OCI-LY3 (cell line): ENCODE measurements around the gene C19orf12.

Experiments used
- H2AFZ ChIP-seq: fragments of 200-600, 300-600 bp; shearing (Covaris generic); 2 replicates; pipeline ENCODE4 v1.6.0; 2014; ENCODE audit warnings: antibody characterized with exemption, low read depth, low read length
- H3K27ac ChIP-seq: fragments of 200-600, 300-600 bp; sonication (generic); 2 replicates; pipeline ENCODE4 v1.5.1; 2014; ENCODE audit warnings: mild to moderate bottlenecking, low read length, moderate library complexity, mixed read lengths
- H3K27me3 ChIP-seq: fragments of 200-600, 300-600 bp; sonication (generic); 2 replicates; pipeline ENCODE4 v1.6.1; 2014; ENCODE audit warnings: low read depth, low read length, mixed read lengths
- H3K36me3 ChIP-seq: fragments of 200-600, 300-600 bp; sonication (generic); replicated peaks from 2 replicates; pipeline ENCODE3; 2014; ENCODE audit warnings: low read depth, low read length, mixed read lengths
- H3K4me1 ChIP-seq: fragments of 300-600, 200-600 bp; sonication (generic); 2 replicates; pipeline ENCODE4 v1.6.1; 2014; ENCODE audit warnings: low read length, mixed read lengths
- H3K4me2 ChIP-seq: fragments of 200-600, 300-600 bp; sonication (generic); 2 replicates; pipeline ENCODE4 v1.6.1; 2014; ENCODE audit warnings: low read length, mixed read lengths
- H3K4me3 ChIP-seq: fragments of 300-600, 200-600 bp; sonication (generic); 2 replicates; pipeline ENCODE4 v1.5.1; 2014; ENCODE audit warnings: antibody characterized with exemption, mild to moderate bottlenecking, low read length, moderate library complexity
- H3K79me2 ChIP-seq: fragments of 300-600, 200-600 bp; shearing (Covaris generic); 2 replicates; pipeline ENCODE4 v1.6.1; 2014; ENCODE audit warnings: mild to moderate bottlenecking, low read length, mixed read lengths
- H3K9ac ChIP-seq: fragments of 300-600, 200-600 bp; shearing (Covaris generic); 2 replicates; pipeline ENCODE4 v1.6.0; 2014; ENCODE audit warnings: mild to moderate bottlenecking, low read length, moderate library complexity
- H3K9me3 ChIP-seq: fragments of 200-600, 300-600 bp; shearing (Covaris generic); 2 replicates; pipeline ENCODE4 v1.6.1; 2014; ENCODE audit warnings: low read length, mixed read lengths; ENCODE audit not compliant: insufficient read depth
- H4K20me1 ChIP-seq: fragments of 200-600, 300-600 bp; sonication (generic); 2 replicates; pipeline ENCODE4 v1.6.1; 2016; ENCODE audit warnings: low read length, mixed read lengths; ENCODE audit not compliant: insufficient read depth
- EZH2phosphoT487 ChIP-seq: fragments of 200-600 bp; shearing (Covaris generic); IDR thresholded peaks from 2 replicates; pipeline ENCODE4 v1.6.1; 2018; ENCODE audit warnings: antibody characterized with exemption, mixed run types, low read depth
- TF ChIP-seq, protein P1 (sequence below): fragments of 200-600, 300-600 bp; sonication (generic); IDR thresholded peaks from 2 replicates; pipeline ENCODE4 v1.5.1; 2014; ENCODE audit warnings: antibody characterized with exemption, low read length, low read depth

The C19orf12 gene

DNA sequence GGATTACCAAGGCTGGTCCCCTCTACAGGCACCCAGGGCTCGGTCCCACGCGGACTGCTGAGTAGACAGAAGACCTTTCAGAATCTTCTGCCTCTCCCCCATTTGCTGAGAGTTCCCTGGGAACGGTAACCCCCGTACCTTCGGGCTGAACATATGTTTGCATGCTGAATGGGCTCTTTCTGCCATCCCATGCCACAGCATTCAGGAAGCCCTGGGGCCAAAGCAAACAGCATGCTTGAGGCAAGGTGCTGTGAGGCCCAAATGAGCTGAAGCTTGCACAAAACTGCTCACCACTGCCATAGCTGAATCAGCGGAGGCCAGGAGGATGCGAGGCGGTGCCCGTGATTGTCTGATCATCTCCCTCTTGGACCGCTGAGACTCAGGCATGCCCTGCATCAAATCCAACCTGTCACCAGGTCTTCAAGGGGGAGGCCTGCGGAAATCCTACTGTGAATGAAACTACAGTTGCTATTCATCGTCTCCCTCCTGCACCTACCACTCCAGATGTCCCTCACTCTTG, 16.3 kb upstream of the C19orf12 start:
- no peaks in the 10 kb centered on the region for H3K79me2 ChIP-seq
- H3K4me1 ChIP-seq = peaks cover 2% of the 10 kb centered on the region; the same call in 1 of the 2 replicates
- no peaks in the 10 kb centered on the region for H3K36me3 ChIP-seq
- no peak overlapping the region for H3K4me2 ChIP-seq
- no peaks in the 10 kb centered on the region for H4K20me1 ChIP-seq
- H3K4me3 ChIP-seq = no peak overlapping the region
- no peak for TF ChIP-seq EZH2phosphoT487
- TF ChIP-seq, protein P1, sequence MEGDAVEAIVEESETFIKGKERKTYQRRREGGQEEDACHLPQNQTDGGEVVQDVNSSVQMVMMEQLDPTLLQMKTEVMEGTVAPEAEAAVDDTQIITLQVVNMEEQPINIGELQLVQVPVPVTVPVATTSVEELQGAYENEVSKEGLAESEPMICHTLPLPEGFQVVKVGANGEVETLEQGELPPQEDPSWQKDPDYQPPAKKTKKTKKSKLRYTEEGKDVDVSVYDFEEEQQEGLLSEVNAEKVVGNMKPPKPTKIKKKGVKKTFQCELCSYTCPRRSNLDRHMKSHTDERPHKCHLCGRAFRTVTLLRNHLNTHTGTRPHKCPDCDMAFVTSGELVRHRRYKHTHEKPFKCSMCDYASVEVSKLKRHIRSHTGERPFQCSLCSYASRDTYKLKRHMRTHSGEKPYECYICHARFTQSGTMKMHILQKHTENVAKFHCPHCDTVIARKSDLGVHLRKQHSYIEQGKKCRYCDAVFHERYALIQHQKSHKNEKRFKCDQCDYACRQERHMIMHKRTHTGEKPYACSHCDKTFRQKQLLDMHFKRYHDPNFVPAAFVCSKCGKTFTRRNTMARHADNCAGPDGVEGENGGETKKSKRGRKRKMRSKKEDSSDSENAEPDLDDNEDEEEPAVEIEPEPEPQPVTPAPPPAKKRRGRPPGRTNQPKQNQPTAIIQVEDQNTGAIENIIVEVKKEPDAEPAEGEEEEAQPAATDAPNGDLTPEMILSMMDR = no peak
- no peak overlapping the region for H3K9ac ChIP-seq
- H3K27ac ChIP-seq = no peak overlapping the region
- H2AFZ ChIP-seq = no peak overlapping the region
- no peaks in the 10 kb centered on the region for H3K9me3 ChIP-seq
- peaks cover 64% of the 10 kb centered on the region for H3K27me3 ChIP-seq

DNA sequence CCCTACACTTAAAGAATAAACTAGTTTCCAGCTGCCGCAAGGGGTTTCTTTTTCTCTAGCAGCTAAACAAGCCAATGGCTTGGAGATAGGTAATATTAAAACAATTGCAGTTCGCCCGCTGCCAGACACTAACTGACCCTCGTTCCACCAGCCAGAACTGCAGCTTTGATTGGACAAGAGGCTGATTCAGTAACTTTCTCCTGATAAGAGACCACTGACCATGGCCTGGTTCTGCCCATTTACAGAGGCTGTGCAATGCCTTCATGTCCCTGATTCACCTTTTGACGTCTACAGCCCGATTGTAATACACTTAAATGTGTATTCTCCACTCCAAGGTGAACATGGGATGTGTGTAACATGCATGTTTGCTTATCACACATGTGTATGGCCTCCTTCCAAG, 12.8 kb upstream of the C19orf12 start:
- H3K36me3 ChIP-seq = no peaks in the 10 kb centered on the region
- TF ChIP-seq, protein P1 = no peak
- TF ChIP-seq EZH2phosphoT487 = no peak
- peaks cover 2% of the 10 kb centered on the region for H3K4me1 ChIP-seq

DNA sequence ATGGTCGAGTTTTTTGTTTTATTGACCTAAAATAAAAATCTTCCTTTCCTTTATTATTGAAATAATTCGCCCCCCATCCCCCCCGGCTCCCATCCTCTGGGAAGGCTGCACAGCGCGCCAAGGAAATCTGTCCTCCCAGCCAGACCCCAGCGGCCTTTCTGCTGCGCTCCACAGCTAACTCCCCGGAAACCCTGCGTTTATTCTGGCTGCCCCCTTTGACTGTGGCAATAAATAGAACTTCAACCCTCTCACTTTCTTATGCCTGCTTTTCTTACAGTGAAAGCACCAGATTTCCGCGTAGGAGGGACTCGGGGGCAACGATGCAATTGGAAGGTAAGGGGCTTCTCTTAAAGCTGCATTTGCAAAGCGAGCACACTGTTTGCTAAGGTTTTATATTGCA, 9.7 kb upstream of the C19orf12 start:
- peak overlapping the region; percentile 75 for H3K4me2 ChIP-seq
- H3K9ac ChIP-seq = 0 out of 2 replicates have a peak overlapping the region, but pooled peaks have one; percentile 16
- no peaks in the 10 kb centered on the region for H4K20me1 ChIP-seq
- H3K9me3 ChIP-seq = no peaks in the 10 kb centered on the region
- peaks cover 33% of the 10 kb centered on the region for H3K27me3 ChIP-seq
- H3K4me1 ChIP-seq = no peaks in the 10 kb centered on the region; the same call in 1 of the 2 replicates
- TF ChIP-seq, protein P1 = no peak
- no peak for TF ChIP-seq EZH2phosphoT487
- peak overlapping the region; percentile 61 for H3K4me3 ChIP-seq
- no peak overlapping the region for H3K27ac ChIP-seq
- H2AFZ ChIP-seq = peak overlapping the region; percentile 28; the same call in 1 of the 2 replicates
- no peaks in the 10 kb centered on the region for H3K79me2 ChIP-seq
- no peaks in the 10 kb centered on the region for H3K36me3 ChIP-seq

More for the DNA sequence above, 12.8 kb upstream of the C19orf12 start:
- Histone ChIP-seq H3K4me2 (no peak overlapping the region), H3K27ac (no peak overlapping the region), H3K79me2 (no peaks in the 10 kb centered on the region), H2AFZ (no peak overlapping the region), H4K20me1 (no peaks in the 10 kb centered on the region), H3K9me3 (no peaks in the 10 kb centered on the region), H3K4me3 (no peak overlapping the region), H3K27me3 (peaks cover 46% of the 10 kb centered on the region), H3K9ac (no peak overlapping the region)

DNA sequence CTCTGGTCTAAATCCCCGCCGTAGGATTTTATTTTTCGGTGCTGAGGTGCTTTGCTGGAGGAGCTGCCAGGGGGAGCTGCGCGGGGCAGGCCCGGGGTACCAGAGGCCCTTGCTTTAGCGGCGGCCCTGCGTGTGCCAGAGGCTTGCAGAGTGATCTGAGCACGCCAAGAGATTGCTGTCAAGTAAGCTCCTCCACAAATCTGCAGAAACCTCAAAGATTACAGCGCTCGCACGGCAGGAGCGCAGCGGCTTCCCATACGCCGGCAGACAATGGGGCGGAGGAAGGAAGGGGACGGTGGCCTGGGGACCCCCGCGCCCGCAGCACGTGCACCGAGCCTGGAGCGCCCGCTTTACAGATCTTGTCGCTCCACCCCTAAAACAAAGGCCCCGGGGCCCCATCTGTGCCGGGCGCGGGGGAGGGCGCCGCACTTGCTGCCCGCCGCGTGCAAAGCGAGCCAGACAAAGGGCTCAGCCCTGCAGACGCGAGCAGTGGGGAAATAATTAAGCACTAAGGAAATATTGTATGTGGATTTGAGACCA, 9.1 kb upstream of the C19orf12 start:
- H3K36me3 ChIP-seq = no peaks in the 10 kb centered on the region
- no peaks in the 10 kb centered on the region for H3K79me2 ChIP-seq
- no peaks in the 10 kb centered on the region; the same call in 1 of the 2 replicates for H3K4me1 ChIP-seq
- peak overlapping the region; percentile 28; the same call in 1 of the 2 replicates for H2AFZ ChIP-seq
- H3K27ac ChIP-seq = no peak overlapping the region
- peak overlapping the region; percentile 16; the same call in 1 of the 2 replicates for H3K9ac ChIP-seq
- H3K4me2 ChIP-seq = peak overlapping the region; percentile 75
- H3K27me3 ChIP-seq = peaks cover 29% of the 10 kb centered on the region
- peak overlapping the region; percentile 61 for H3K4me3 ChIP-seq
- H4K20me1 ChIP-seq = no peaks in the 10 kb centered on the region
- H3K9me3 ChIP-seq = no peaks in the 10 kb centered on the region
- no peak for TF ChIP-seq EZH2phosphoT487
- TF ChIP-seq, protein P1 = no peak
